Neutrophil (primary cell): ENCODE measurements around the gene ST6GALNAC4.
A peak's percentile ranks its signal among the peaks of the same experiment; 100 is the strongest.

Experiments used
- H3K27ac ChIP-seq: fragments of 200-600 bp; sonication (generic); 2 replicates; pipeline ENCODE4 v1.5.1; 2016; ENCODE audit warnings: mild to moderate bottlenecking, moderate library complexity
- H3K27me3 ChIP-seq: fragments of 200-600 bp; sonication (generic); 2 replicates; pipeline ENCODE4 v1.6.0; 2016; ENCODE audit warnings: mild to moderate bottlenecking
- H3K36me3 ChIP-seq: fragments of 200-600 bp; sonication (generic); 2 replicates; pipeline ENCODE4 v1.5.1; 2017
- H3K4me1 ChIP-seq, 2 experiments: fragments of 200-600 bp in 1 of 2; sonication (generic) in 1 of 2; 1 replicate in 1 of 2; 2 replicates in 1 of 2; pipeline versions ENCODE4 v1.5.1 to v1.6.1; 2013 to 2016; ENCODE audit warnings: low read depth in 1 of 2, low read length in 1 of 2, mild to moderate bottlenecking in 1 of 2, moderate library complexity in 1 of 2; ENCODE audit not compliant: control insufficient read depth in 1 of 2, insufficient read depth in 1 of 2
- H3K4me3 ChIP-seq, 2 experiments: fragments of 200-600 bp in 1 of 2; sonication (generic) in 1 of 2; 1 replicate in 1 of 2; 2 replicates in 1 of 2; pipeline ENCODE4 v1.5.1; 2013 to 2016; ENCODE audit warnings: low read depth in 1 of 2, low read length in 1 of 2, mild to moderate bottlenecking in 1 of 2, moderate library complexity in 1 of 2
- H3K9me3 ChIP-seq: fragments of 200-600 bp; sonication (generic); 2 replicates; pipeline ENCODE4 v1.5.1; 2016
- CTCF ChIP-seq: fragments of 200-600 bp; sonication (generic); IDR thresholded peaks from 2 replicates; pipeline ENCODE4 v1.5.1; 2016; ENCODE audit warnings: antibody characterized with exemption

The ST6GALNAC4 gene

DNA sequence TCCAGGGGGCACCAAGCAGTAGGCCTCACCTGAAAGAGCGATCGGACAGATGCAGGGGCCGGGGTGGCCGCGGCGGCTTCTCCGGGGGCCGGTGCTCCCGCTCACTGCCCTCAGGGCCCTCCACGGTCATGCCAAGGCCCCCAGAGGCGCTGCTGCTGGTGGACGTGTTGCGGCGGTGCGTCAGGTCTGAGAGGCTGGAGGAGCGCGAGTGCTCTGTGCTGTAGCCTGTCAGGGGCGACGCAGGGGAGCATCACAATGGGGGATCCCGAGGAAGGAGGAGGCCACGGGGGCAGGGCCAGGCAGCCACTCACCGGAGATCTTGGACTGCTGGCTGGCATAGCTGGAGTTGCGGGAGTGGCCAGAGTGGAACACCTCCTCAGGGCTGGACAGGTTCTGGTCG, 28.5 kb upstream of the ST6GALNAC4 start:
- H3K27ac ChIP-seq: no peak overlapping the region
- no peak overlapping the region for H3K4me3 ChIP-seq
- H3K9me3 ChIP-seq: no peaks in the 10 kb centered on the region
- peaks cover 8 to 17% of the 10 kb centered on the region in 2 experiments for H3K4me1 ChIP-seq
- no peaks in the 10 kb centered on the region for H3K36me3 ChIP-seq
- no peak for TF ChIP-seq CTCF
- no peaks in the 10 kb centered on the region for H3K27me3 ChIP-seq

DNA sequence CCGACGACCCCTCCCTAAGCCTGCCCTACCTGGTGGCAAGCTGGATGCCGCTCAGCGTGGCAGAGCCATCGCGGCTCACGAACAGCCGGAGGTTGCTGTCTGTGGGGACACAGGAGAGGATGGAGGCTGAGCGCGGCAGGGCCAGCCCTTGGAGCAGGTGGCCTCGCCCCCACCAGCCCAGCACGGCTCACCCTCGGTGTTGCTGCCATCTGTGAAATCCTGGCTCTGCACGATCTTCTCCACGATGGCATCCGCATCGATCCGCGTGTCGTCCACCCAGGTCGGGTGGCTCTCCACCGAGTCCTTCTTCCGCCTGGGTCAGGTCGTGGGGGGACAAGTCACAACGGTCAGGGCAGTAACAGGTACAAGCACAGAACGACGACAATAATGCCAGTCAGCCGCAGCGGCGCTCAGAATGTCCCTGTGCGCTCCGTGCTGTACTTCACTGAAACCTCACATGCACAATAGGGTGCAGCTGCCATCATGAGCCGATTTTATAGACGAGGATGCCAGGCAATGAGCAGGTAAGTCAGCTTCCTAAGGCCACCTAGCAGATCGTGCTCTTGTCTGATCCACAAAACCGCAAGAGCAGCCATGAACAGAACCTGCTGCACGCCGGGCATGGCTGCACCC, 27.9 kb upstream of the ST6GALNAC4 start:
- Histone ChIP-seq H3K9me3 (no peaks in the 10 kb centered on the region), H3K27me3 (no peaks in the 10 kb centered on the region), H3K27ac (no peak overlapping the region), H3K36me3 (no peaks in the 10 kb centered on the region), H3K4me1 (peaks cover 8 to 17% of the 10 kb centered on the region in 2 experiments), H3K4me3 (no peak overlapping the region)
- TF ChIP-seq CTCF: no peak

DNA sequence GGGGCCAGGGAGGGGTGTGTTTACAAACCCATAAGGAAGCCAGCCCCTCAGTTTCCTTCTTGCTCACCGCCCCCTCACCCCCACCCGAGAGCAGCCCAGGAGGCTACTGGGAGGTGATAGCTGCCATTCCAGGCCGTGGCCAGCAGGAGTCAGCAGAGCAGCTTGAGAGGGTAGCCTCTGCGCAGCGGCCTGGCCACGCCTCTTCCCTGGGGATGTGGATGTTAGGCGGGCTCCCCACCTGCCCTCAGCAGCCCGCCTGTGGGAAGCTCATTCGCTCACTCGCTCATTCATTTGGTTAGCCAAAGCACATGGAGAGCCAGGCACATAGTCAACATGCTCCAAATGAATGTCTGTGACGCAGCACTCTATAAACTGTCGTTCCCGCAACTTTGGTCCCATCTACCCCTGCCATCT, 26.9 kb upstream of the ST6GALNAC4 start:
- no peaks in the 10 kb centered on the region for H3K27me3 ChIP-seq
- no peaks in the 10 kb centered on the region for H3K9me3 ChIP-seq
- H3K27ac ChIP-seq: no peak overlapping the region
- H3K4me1 ChIP-seq: peaks cover 8 to 17% of the 10 kb centered on the region in 2 experiments
- H3K36me3 ChIP-seq: no peaks in the 10 kb centered on the region
- TF ChIP-seq CTCF: peak; percentile 93
- no peak overlapping the region for H3K4me3 ChIP-seq

- H3K27me3 ChIP-seq: no peaks in the 10 kb centered on the region
- H3K4me3 ChIP-seq: no peak overlapping the region
- no peaks in the 10 kb centered on the region for H3K36me3 ChIP-seq
- H3K4me1 ChIP-seq: peaks cover 8 to 18% of the 10 kb centered on the region in 2 experiments
- TF ChIP-seq CTCF: no peak
- no peaks in the 10 kb centered on the region for H3K9me3 ChIP-seq
- no peak overlapping the region for H3K27ac ChIP-seq
These were observed 26.3 kb upstream of the ST6GALNAC4 start for GRCh38 chr9:127943011-127943662.

GRCh38 chr9:127942216-127943010, 25.6 kb upstream of the ST6GALNAC4 start:
- Histone ChIP-seq H3K4me3 (no peak overlapping the region), H3K36me3 (no peaks in the 10 kb centered on the region), H3K4me1 (peaks cover 13 to 26% of the 10 kb centered on the region in 2 experiments), H3K9me3 (no peaks in the 10 kb centered on the region), H3K27ac (no peak overlapping the region), H3K27me3 (no peaks in the 10 kb centered on the region)
- peak; percentile 86 for TF ChIP-seq CTCF
